T-helper 1 cell treated with Interleukin-12 subunit alpha and Interleukin-12 subunit beta and Interleukin-4 antibody, amounts not matched to agents 30 ng/mL and 1 ng/mL, for 36 hours (primary cell): ENCODE data around the gene ZMYM1. TPM values are rescaled to one million over a fixed set of nuclear protein-coding genes. Genes with fewer than 3 reads are reported as not detected.

ENCODE experiments used
- total RNA-seq: library from RNA; stranded (reverse); gene quantifications from 2 replicates; pipeline ENCODE4 v1.2.3, GENCODE V29; 2022

Gene ZMYM1
- total RNA-seq, 1 donor from 2014 or later, result 11.9 TPM

Other genes starting within 250 kb of the ZMYM1 start
- 53.1 and 55.5 TPM in 2 replicates for gene SMIM12, start 219.6 kb upstream of the ZMYM1 start, total RNA-seq
- 0.74 and 1.3 TPM in 2 replicates for gene DLGAP3, start 149.7 kb upstream of the ZMYM1 start, total RNA-seq
- 34.5 and 35.1 TPM in 2 replicates for gene TMEM35B, start 94.0 kb upstream of the ZMYM1 start, total RNA-seq
- gene ZMYM6, start 47.4 kb upstream of the ZMYM1 start, total RNA-seq, result 28.0 and 33.0 TPM in 2 replicates
- gene SFPQ, start 113.8 kb downstream of the ZMYM1 start, total RNA-seq, result 357 and 362 TPM in 2 replicates
- 30.5 and 34.4 TPM in 2 replicates for gene ZMYM4, start 189.3 kb downstream of the ZMYM1 start, total RNA-seq